GM10248 (cell line): ENCODE results near the gene RHBDF2.

Experiments used
- CTCF ChIA-PET: fragments of 300-600 bp; sonication (Branson Sonifier 250); formaldehyde crosslinking; extraction: SDS; loops from one replicate; lab custom pipeline; 2021; ENCODE audit warnings: antibody characterized with exemption; lab: Yijun Ruan, JAX
- POLR2A ChIA-PET: fragments of 350-650 bp; sonication (Branson Sonifier 250); formaldehyde crosslinking; extraction: SDS; loops from one replicate; lab custom pipeline; 2020; ENCODE audit warnings: antibody characterized with exemption; lab: Yijun Ruan, JAX
- DNase-seq: peaks from one replicate; pipeline ENCODE4 v3.0.0; 2012; ENCODE audit errors: extremely low spot score
- TF ChIP-seq, protein P1 (sequence below): IDR thresholded peaks from 2 replicates; pipeline ENCODE4 v1.5.1; 2012; ENCODE audit warnings: mild to moderate bottlenecking, low read depth; ENCODE audit errors: extremely low read depth, missing control alignments, control extremely low read depth

Gene RHBDF2

DNA sequence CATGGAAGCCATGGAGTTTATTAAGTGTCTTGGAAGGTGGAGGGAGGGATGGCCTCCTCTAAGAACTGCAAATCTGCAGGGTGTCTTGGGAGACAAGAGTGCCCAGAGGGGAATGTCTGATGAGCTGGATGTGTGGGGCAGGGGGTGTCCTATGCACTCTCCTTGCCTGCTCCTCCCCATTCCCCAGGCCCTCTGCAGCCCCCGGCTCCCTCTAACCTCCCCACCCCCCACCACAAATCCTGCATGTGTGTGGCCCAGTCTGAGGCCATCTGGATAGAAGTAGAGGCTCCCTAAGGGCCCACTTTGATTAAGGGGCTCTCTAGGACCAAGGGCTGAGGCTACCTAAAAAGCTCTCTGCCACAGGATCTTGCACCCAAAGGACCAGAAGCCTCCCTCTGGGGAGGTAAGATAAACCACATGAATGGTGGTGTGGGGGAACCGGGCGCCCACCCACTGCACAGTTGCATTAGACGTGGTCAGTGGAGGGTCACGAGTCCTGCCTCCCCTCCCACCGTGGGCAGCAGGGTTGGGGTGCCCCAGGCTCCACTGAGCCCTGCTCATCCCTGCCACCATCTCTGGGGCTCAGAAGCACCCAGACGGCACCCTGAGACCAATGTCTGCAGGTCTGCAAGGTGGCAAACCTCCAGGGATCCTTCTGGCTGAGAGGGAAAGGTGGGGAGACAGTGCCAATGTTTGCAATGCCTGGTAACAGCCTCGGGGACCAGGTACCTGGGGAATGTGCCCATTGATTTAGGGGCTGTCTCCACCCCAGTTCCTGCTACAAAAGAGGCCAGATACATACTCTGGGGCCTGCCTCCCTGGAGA lies 33.2 kb downstream of the RHBDF2 start:
- ChIA-PET POLR2A (no interaction called here), CTCF (interaction anchor here (1.1 to 22.9 kb wide), 9 partner anchors 8 to 57 kb away, joined by 3 to 496 read pairs (median 6); partner anchors contain the start of gene RHBDF2)
- no peak for DNase-seq
- TF ChIP-seq, protein P1, sequence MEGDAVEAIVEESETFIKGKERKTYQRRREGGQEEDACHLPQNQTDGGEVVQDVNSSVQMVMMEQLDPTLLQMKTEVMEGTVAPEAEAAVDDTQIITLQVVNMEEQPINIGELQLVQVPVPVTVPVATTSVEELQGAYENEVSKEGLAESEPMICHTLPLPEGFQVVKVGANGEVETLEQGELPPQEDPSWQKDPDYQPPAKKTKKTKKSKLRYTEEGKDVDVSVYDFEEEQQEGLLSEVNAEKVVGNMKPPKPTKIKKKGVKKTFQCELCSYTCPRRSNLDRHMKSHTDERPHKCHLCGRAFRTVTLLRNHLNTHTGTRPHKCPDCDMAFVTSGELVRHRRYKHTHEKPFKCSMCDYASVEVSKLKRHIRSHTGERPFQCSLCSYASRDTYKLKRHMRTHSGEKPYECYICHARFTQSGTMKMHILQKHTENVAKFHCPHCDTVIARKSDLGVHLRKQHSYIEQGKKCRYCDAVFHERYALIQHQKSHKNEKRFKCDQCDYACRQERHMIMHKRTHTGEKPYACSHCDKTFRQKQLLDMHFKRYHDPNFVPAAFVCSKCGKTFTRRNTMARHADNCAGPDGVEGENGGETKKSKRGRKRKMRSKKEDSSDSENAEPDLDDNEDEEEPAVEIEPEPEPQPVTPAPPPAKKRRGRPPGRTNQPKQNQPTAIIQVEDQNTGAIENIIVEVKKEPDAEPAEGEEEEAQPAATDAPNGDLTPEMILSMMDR, result no peak

DNA sequence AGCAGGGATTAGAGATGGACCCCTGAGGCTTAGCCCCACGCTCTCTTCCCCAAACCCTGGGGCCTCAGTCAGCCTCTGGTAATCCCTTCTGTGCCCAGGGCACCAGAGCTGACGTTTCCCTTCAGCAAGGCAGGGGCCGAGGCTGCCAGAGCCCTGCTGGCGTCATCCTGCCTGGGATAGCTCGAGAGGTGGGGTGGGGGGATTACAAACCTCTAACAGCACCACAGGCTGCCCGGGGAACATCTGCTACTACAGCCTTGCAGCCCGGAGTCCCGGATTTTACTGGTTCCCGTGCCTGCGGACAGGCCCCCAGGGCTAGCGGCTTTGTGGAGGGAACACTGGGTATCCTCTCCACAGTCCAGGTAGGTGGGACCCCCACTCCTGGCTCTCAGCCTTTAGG lies 33.9 kb downstream of the RHBDF2 start, which contains the start of gene AANAT:
Gene AANAT, plus strand, starts transcription at position 238 of the 400 bp plus-strand sequence. CDS start 1,144 bp downstream, outside the sequence.
- ChIA-PET POLR2A (no interaction called here), CTCF (interaction anchor here (0.6 to 22.9 kb wide), 13 partner anchors 8 to 90 kb away, joined by 3 to 496 read pairs (median 6); partner anchors contain the start of gene RHBDF2)
- no peak for DNase-seq
- TF ChIP-seq, protein P1, result no peak

DNA sequence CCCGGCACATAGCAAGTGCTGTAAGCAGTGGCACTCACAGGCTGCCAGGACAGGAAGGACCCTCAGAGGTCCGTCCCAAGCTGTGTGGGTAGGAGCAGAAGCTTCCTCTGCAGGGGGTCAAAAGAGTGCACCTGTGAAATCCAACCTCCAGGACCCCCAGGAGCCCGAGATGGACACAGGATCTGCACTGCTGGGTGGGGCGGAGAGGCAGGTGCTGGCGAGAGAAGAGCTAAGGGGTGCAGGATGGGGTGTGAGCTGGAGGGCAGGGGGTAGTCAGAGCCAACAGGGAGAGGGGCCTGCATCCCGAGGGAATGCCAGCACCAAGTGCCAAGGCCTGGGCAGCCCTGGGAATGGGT lies 34.5 kb downstream of the RHBDF2 start:
- POLR2A ChIA-PET, result no interaction called here
- TF ChIP-seq, protein P1, result no peak
- no peak for DNase-seq
- CTCF ChIA-PET, result interaction anchor here (0.6 to 22.9 kb wide), 15 partner anchors 9 to 157 kb away, joined by 3 to 496 read pairs (median 5); partner anchors contain the start of gene RHBDF2

DNA sequence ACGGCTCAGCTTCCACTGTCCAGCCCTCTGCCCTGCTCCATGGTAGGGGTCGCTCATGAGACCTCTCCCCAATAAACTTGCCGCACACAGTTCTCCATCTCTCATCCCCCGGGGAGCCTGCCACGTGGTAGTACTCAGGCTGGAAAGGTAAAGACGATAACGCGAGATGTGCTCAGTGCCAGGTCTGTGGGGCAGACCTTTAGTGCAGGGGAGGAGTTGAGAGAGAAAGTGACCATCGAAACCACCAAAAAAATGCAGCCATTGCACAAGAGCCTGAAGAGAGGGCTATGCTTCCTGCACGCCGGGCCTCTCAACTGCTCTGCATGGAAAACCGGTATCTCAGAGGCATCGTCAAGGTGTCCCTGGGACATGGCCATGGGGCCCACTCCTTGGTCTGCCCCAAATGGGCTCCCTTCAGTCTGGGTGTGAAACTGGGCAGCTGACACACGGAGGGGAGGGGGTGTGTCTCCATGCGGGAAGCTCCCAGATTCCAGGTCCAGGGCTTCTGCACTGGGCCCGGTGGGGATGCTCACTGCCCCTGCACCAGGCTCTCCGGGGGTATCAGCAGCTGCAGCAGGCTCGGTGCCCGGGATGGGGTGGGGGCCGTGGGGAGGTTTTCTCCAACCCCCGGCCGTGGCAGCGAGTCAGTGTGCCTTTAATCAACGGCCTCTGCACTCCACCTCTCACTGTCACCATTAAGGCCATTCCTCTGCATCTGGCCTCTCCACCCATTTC lies 38.5 kb downstream of the RHBDF2 start:
- TF ChIP-seq, protein P1, result no peak
- no peak for DNase-seq
- POLR2A ChIA-PET, result interaction anchor here (0.6 kb wide), 1 partner anchor 13 kb away, joined by 4 read pairs; no protein-coding TSS in a partner anchor
- CTCF ChIA-PET, result interaction anchor here (0.7 to 22.9 kb wide), 8 partner anchors 9 to 97 kb away, joined by 3 to 496 read pairs (median 3); partner anchors contain the start of gene RHBDF2

DNA sequence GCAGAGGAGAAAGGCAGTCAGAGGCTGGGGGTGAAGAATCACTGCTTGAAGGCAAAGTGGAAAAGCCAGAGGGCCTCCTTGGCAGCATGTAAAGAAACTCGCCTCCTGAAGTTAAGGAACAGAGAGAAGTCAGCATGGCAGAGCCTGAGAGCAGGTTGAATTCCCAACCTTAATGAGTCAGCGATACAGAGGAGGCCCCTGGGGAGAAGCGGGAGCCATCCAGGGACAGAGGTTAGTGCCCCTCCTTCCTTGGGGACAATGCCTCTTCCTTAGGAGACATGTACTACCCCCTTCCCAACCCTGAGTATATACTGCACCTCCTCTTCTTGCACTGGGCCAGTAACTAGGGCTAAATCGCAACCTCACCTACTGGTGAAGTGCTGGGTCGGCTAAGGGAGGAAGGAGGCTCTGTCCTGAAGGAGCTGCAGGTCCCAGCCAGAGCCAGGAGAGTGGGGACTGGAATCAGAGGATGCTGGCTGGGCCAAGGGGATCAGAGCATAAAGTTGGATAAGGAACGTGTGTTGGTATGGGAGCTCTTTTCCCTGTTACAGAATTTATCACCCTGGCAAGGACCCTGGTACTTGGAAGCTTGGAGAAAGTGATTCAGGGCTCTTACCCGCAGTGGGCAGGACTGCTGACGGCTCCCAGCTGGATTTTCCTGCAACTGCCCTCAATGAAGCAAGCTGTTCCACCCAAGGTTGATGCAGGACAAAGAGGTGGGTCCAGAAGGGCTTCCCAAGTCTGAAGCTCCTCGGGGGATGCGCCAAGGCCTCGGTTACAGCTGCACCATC lies 39.3 kb downstream of the RHBDF2 start:
- ChIA-PET CTCF (interaction anchor here (0.7 to 22.9 kb wide), 7 partner anchors 11 to 96 kb away, joined by 3 to 496 read pairs (median 3); partner anchors contain the start of gene RHBDF2), POLR2A (no interaction called here)
- DNase-seq, result no peak
- TF ChIP-seq, protein P1, result no peak
